GM12878 (cell line): Measurements from ENCODE around the gene VNN1. TPM values are rescaled to one million over a fixed set of nuclear protein-coding genes. Genes with fewer than 3 reads are reported as not detected.

Experiments used
- ATAC-seq: fragments of 200-7000 bp; cut with Tn5 transposase; 3 replicates; pipeline ENCODE4 v1.9.1; 2020; ENCODE audit warnings: mild to moderate bottlenecking, moderate library complexity
- BruUV-seq: library from RNA; stranded (reverse); fragments of 400-500 nt; replicated peaks from 2 replicates; lab custom pipeline; 2021; lab: Mats Ljungman, UMichigan
- CTCF ChIA-PET: fragments of 300-600 bp; sonication (Branson Sonifier 250); formaldehyde crosslinking; extraction: SDS; loops from one replicate; lab custom pipeline; 2021; ENCODE audit warnings: inconsistent platforms; lab: Yijun Ruan, JAX
- POLR2A ChIA-PET: fragments of 350-600 bp; formaldehyde crosslinking; extraction: SDS; loops from one replicate; lab custom pipeline; 2021; ENCODE audit warnings: inconsistent platforms; lab: Charles Lee
- RAD21 ChIA-PET: fragments of 300-600 bp; sonication (Branson Sonifier 250); formaldehyde crosslinking; loops from one replicate; lab custom pipeline; 2023; ENCODE audit warnings: antibody characterized with exemption; ENCODE audit not compliant: unreplicated experiment; lab: Charles Lee
- SMC1A ChIA-PET: fragments of 300-600 bp; sonication (Branson Sonifier 250); formaldehyde crosslinking; loops from one replicate; lab custom pipeline; 2023; ENCODE audit not compliant: unreplicated experiment, uncharacterized antibody; lab: Charles Lee
- DNase-seq: peaks from one replicate; pipeline ENCODE4 v3.0.0-alpha.2; 2011; ENCODE audit warnings: low read depth, low spot score
- FAIRE-seq: peaks from 3 replicates; lab custom pipeline; 2011; peaks lifted over from hg19 to GRCh38; lab: Jason Lieb, UNC
- H2AFZ ChIP-seq: 2 replicates; pipeline ENCODE4 v1.6.0; 2011; ENCODE audit warnings: low read depth, low read length, control low read depth; ENCODE audit not compliant: control insufficient read depth
- H3K27ac ChIP-seq: 2 replicates; pipeline ENCODE4 v1.5.1; 2011; ENCODE audit warnings: control low read depth; ENCODE audit not compliant: control insufficient read depth, insufficient read depth
- H3K27me3 ChIP-seq, 2 experiments: replicated peaks in 1 of 2; 2 replicates each; pipeline versions ENCODE4 v1.6.0 to v1.6.1; 2011; ENCODE audit warnings: low read length in 1 of 2; ENCODE audit not compliant: control insufficient read depth in 2 of 2, insufficient read depth in 2 of 2
- H3K36me3 ChIP-seq, 2 experiments: 2 replicates each; pipeline ENCODE4 v1.5.1; 2011; ENCODE audit warnings: low read length in 1 of 2; ENCODE audit not compliant: control insufficient read depth in 2 of 2, insufficient read depth in 2 of 2
- H3K4me1 ChIP-seq: 2 replicates; pipeline ENCODE4 v1.6.1; 2011; ENCODE audit warnings: mild to moderate bottlenecking, low read length, moderate library complexity, mixed read lengths; ENCODE audit not compliant: control insufficient read depth, insufficient read depth
- H3K4me2 ChIP-seq: 2 replicates; pipeline ENCODE4 v1.6.0; 2011; ENCODE audit warnings: control low read depth; ENCODE audit not compliant: control insufficient read depth, insufficient read depth
- H3K4me3 ChIP-seq: fragments of 200-600 bp; sonication (generic); 2 replicates; pipeline ENCODE4 v1.5.1; 2016
- H3K79me2 ChIP-seq: 2 replicates; pipeline ENCODE4 v1.6.0; 2011; ENCODE audit warnings: low read length; ENCODE audit not compliant: control insufficient read depth, insufficient read depth
- H3K9ac ChIP-seq: 2 replicates; pipeline ENCODE4 v1.8.0; 2011; ENCODE audit warnings: low read length, control low read depth, mixed read lengths; ENCODE audit not compliant: control insufficient read depth, insufficient read depth
- H3K9me3 ChIP-seq: replicated peaks from 3 replicates; pipeline ENCODE4 v1.5.1; 2011; ENCODE audit warnings: mild to moderate bottlenecking, low read length; ENCODE audit not compliant: control insufficient read depth, insufficient read depth
- H4K20me1 ChIP-seq: 2 replicates; pipeline ENCODE4 v1.6.0; 2011; ENCODE audit not compliant: control insufficient read depth, insufficient read depth
- CHD1 ChIP-seq: IDR thresholded peaks from 2 replicates; pipeline ENCODE4 v1.6.1; 2012; ENCODE audit warnings: low read depth, low read length, improper control_type of control experiment
- CHD4 ChIP-seq: fragments of 200-600 bp; sonication (generic); IDR thresholded peaks from 2 replicates; pipeline ENCODE4 v1.6.1; 2016; ENCODE audit warnings: mild to moderate bottlenecking
- CUX1 ChIP-seq: IDR thresholded peaks from 2 replicates; pipeline ENCODE4 v1.6.1; 2012; ENCODE audit warnings: improper control_type of control experiment, low read depth, low read length; ENCODE audit not compliant: insufficient replicate concordance
- ESRRA ChIP-seq: IDR thresholded peaks from 2 replicates; pipeline ENCODE4 v1.6.1; 2012; ENCODE audit warnings: mild to moderate bottlenecking, low read length, improper control_type of control experiment
- FOXM1 ChIP-seq: IDR thresholded peaks from 2 replicates; pipeline ENCODE4 v1.6.1; 2012; ENCODE audit warnings: low read depth, mild to moderate bottlenecking, inconsistent platforms, low read length, moderate library complexity
- JUNB ChIP-seq: IDR thresholded peaks from 2 replicates; pipeline ENCODE4 v1.6.1; 2016; ENCODE audit warnings: antibody characterized with exemption, mild to moderate bottlenecking
- MEF2A ChIP-seq: IDR thresholded peaks from 2 replicates; pipeline ENCODE4 v1.6.1; 2011; ENCODE audit warnings: low read depth, mild to moderate bottlenecking, low read length, moderate library complexity; ENCODE audit not compliant: insufficient read depth
- MLLT1 ChIP-seq: fragments of 450-650 bp; IDR thresholded peaks from 2 replicates; pipeline ENCODE4 v1.6.1; 2016; ENCODE audit warnings: mild to moderate bottlenecking
- NR2C2 ChIP-seq: IDR thresholded peaks from 2 replicates; pipeline ENCODE4 v1.6.1; 2011; ENCODE audit warnings: borderline replicate concordance, low read depth; ENCODE audit not compliant: control insufficient read depth, insufficient read length
- SIX5 ChIP-seq: IDR thresholded peaks from 2 replicates; pipeline ENCODE4 v1.6.1; 2011; ENCODE audit warnings: mild to moderate bottlenecking, low read depth, low read length, moderate library complexity; ENCODE audit not compliant: severe bottlenecking
- WGBS: methylation state at CpG from one replicate; pipeline ENCODE4 v1.1.6; 2016; ENCODE audit warnings: low lambda C conversion rate; ENCODE audit not compliant: insufficient replicate concordance, insufficient coverage; ENCODE audit errors: missing lambda C conversion rate; 5-methylcytosine and 5-hydroxymethylcytosine counted together
- in situ Hi-C: fragments of 300-500 bp; cut with MboI; formaldehyde crosslinking; loops from 9 replicates; pipeline ENCODE4 v1.14.3; 2018; ENCODE audit warnings: mixed read lengths
- intact Hi-C: fragments of 100-400 bp; cut with micrococcal nuclease; formaldehyde crosslinking; loops from one replicate; pipeline ENCODE4 v1.14.2; 2022; ENCODE audit not compliant: unreplicated experiment
- polyA plus RNA-seq, 11 experiments: library from polyadenylated mRNA; depleted of rRNA in 4 of 11; unstranded in 6 of 11; stranded (reverse) in 5 of 11; fragments of >200 nt; fragmentation: Nextera tagmentation in 4 of 11; fragmentation: Illumina TruSeq in 1 of 11; extraction: Ambion mirVana in 4 of 11; extraction: Trizol in 1 of 11; gene quantifications; 1 replicate in 1 of 11; 2 replicates in 10 of 11; pipeline versions ENCODE4 v1.2.1 to v1.2.3, GENCODE V29; 2011 to 2016; ENCODE audit warnings: inconsistent platforms in 2 of 11, missing spikeins in 2 of 11, low read depth in 1 of 11
- total RNA-seq, 4 experiments: library from RNA; depleted of rRNA in 3 of 4; stranded (reverse); fragments of >200 nt in 3 of 4; fragmentation: Illumina TruSeq in 1 of 4; extraction: Trizol in 1 of 4; gene quantifications; 2 replicates each; pipeline versions ENCODE4 v1.2.1 to v1.2.3, GENCODE V29; 2013 to 2021

Gene VNN1
- total and polyA plus RNA-seq, 10 of the 15 experiments (the other 5 are each of a cell fraction or from before 2014, with no cell fraction given): not detected

GRCh38 chr6:132726608-132726975 lies 12.7 kb upstream of the VNN1 start:
- WGBS: 52% methylated on average over 4 of the region's 4 CpGs
- no peak overlapping the region for H2AFZ ChIP-seq
- no peaks in the 10 kb centered on the region for H4K20me1 ChIP-seq
- POLR2A ChIA-PET: no interaction called here
- no peak overlapping the region for H3K9ac ChIP-seq
- intact Hi-C loops (no loop called here), in situ Hi-C loops (no loop called here)
- CTCF ChIA-PET: no interaction called here
- DNase-seq: no peak
- H3K36me3 ChIP-seq: no peaks in the 10 kb centered on the region
- no peak overlapping the region for H3K4me2 ChIP-seq
- ATAC-seq: no peak; the same call in 2 of the 3 replicates
- H3K4me3 ChIP-seq: no peak overlapping the region
- no peak overlapping the region for H3K27ac ChIP-seq
- H3K27me3 ChIP-seq: no peaks in the 10 kb centered on the region
- RAD21 ChIA-PET: no interaction called here
- peaks cover 7% of the 10 kb centered on the region; the same call in 1 of the 2 replicates for H3K4me1 ChIP-seq
- H3K79me2 ChIP-seq: no peaks in the 10 kb centered on the region
- FAIRE-seq: no peak
- H3K9me3 ChIP-seq: no peaks in the 10 kb centered on the region
- SMC1A ChIA-PET: no interaction called here
- TF ChIP-seq MLLT1: no peak
- no peak for TF ChIP-seq ESRRA
- no peak for TF ChIP-seq FOXM1
- no peak for TF ChIP-seq CUX1
- no peak for TF ChIP-seq CHD4
- no peak for TF ChIP-seq NR2C2
- no peak for TF ChIP-seq MEF2A
- no peak for TF ChIP-seq CHD1
- no peak for TF ChIP-seq SIX5
- no peak for TF ChIP-seq JUNB
- no TSS peak for BruUV-seq
